ENCODE measurements around the gene TVP23C. TPM values are rescaled to one million over a fixed set of nuclear protein-coding genes. Genes with fewer than 3 reads are reported as not detected.
"Not testable (repeated sequence)": the region's sequence is repeated elsewhere in the genome, so short reads cannot be mapped to it uniquely, and the experiment has no call there.

TVP23C gene
- polyA plus RNA-seq, 1 experiment = 21.1 TPM

GRCh38 chr17:15508466-15508865 is 54.8 kb downstream of the TVP23C start:
- ChIA-PET CTCF (interaction anchor here (1.1 to 1.7 kb wide), 2 partner anchors 247 to 251 kb away, joined by 4 to 5 read pairs; no protein-coding TSS in a partner anchor), POLR2A (no interaction called here)

GRCh38 chr17:15507896-15508295 is 55.4 kb downstream of the TVP23C start:
- TF ChIP-seq CTCF (IDR thresholded peaks at IDR 0.05; ENCODE audit: low read depth, low read length) = no peak
- ChIA-PET CTCF (interaction anchor here (1.7 kb wide), 1 partner anchor 251 kb away, joined by 5 read pairs; no protein-coding TSS in a partner anchor), POLR2A (no interaction called here)

More at GRCh38 chr17:15508466-15508865, 54.8 kb downstream of the TVP23C start:
- H3K4me3 ChIP-seq (ENCODE audit: low read depth, low read length) = no peak overlapping the region
- H3K27me3 ChIP-seq (ENCODE audit: control insufficient read depth, insufficient read depth, low read length) = no peaks in the 10 kb centered on the region
- H3K9me3 ChIP-seq (ENCODE audit: control insufficient read depth, insufficient read depth, low read length) = no peaks in the 10 kb centered on the region
- no peak overlapping the region for H3K27ac ChIP-seq (ENCODE audit: low read depth, low read length)
- no peak for DNase-seq (ENCODE audit: low read depth, low spot score)
- no peak for TF ChIP-seq CTCF (IDR thresholded peaks at IDR 0.05; ENCODE audit: low read depth, low read length)

GRCh38 chr17:15507001-15507400 is 56.3 kb downstream of the TVP23C start:
- DNase-seq (ENCODE audit: low read depth, low spot score) = no peak
- no peak for TF ChIP-seq CTCF (IDR thresholded peaks at IDR 0.05; ENCODE audit: low read depth, low read length)
- Histone ChIP-seq H3K27me3 (ENCODE audit: control insufficient read depth, insufficient read depth, low read length) (no peaks in the 10 kb centered on the region), H3K9me3 (ENCODE audit: control insufficient read depth, insufficient read depth, low read length) (no peaks in the 10 kb centered on the region), H3K27ac (ENCODE audit: low read depth, low read length) (no peak overlapping the region), H3K4me3 (ENCODE audit: low read depth, low read length) (no peak overlapping the region)
- ChIA-PET POLR2A (no interaction called here), CTCF (interaction anchor here (1.0 kb wide), 1 partner anchor 249 kb away, joined by 3 read pairs; no protein-coding TSS in a partner anchor)

More at GRCh38 chr17:15507896-15508295, 55.4 kb downstream of the TVP23C start:
- Histone ChIP-seq H3K9me3 (ENCODE audit: control insufficient read depth, insufficient read depth, low read length) (no peaks in the 10 kb centered on the region), H3K27me3 (ENCODE audit: control insufficient read depth, insufficient read depth, low read length) (no peaks in the 10 kb centered on the region), H3K4me3 (ENCODE audit: low read depth, low read length) (no peak overlapping the region), H3K27ac (ENCODE audit: low read depth, low read length) (no peak overlapping the region)
- DNase-seq (ENCODE audit: low read depth, low spot score) = no peak

- DNase-seq (ENCODE audit: low read depth, low spot score); H3K27ac ChIP-seq (ENCODE audit: low read depth, low read length); H3K4me3 ChIP-seq (ENCODE audit: low read depth, low read length); POLR2A ChIA-PET; CTCF ChIA-PET; H3K9me3 ChIP-seq (ENCODE audit: control insufficient read depth, insufficient read depth, low read length); H3K27me3 ChIP-seq (ENCODE audit: control insufficient read depth, insufficient read depth, low read length): not testable (repeated sequence)
Measured at GRCh38 chr17:15505708-15506107, 57.6 kb downstream of the TVP23C start.

GRCh38 chr17:15503731-15504130 is 59.6 kb downstream of the TVP23C start:
- POLR2A ChIA-PET = interaction anchor here (1.1 to 1.4 kb wide), 3 partner anchors 9 to 241 kb away, joined by 3 to 13 read pairs (median 4); no protein-coding TSS in a partner anchor
- Histone ChIP-seq H3K9me3 (ENCODE audit: control insufficient read depth, insufficient read depth, low read length) (no peaks in the 10 kb centered on the region), H3K4me3 (ENCODE audit: low read depth, low read length) (no peak overlapping the region), H3K27me3 (ENCODE audit: control insufficient read depth, insufficient read depth, low read length) (no peaks in the 10 kb centered on the region), H3K27ac (ENCODE audit: low read depth, low read length) (no peak overlapping the region)
- CTCF ChIA-PET = interaction anchor here (0.9 to 6.4 kb wide), 30 partner anchors 10 to 1433 kb away, joined by 3 to 116 read pairs (median 7); partner anchors contain the start of gene PMP22
- DNase-seq (ENCODE audit: low read depth, low spot score) = no peak
- TF ChIP-seq CTCF (IDR thresholded peaks at IDR 0.05; ENCODE audit: low read depth, low read length) = no peak

Measured in AG04450 (cell line).